GM19328 (cell line): Measurements from ENCODE around the gene KMT5B.

Experiments
- ATAC-seq: cut with Tn5 transposase; IDR thresholded peaks from one replicate; pipeline ENCODE4 v1.9.1; 2021; ENCODE audit warnings: mild to moderate bottlenecking, moderate library complexity; ENCODE audit not compliant: unreplicated experiment

Gene KMT5B

DNA sequence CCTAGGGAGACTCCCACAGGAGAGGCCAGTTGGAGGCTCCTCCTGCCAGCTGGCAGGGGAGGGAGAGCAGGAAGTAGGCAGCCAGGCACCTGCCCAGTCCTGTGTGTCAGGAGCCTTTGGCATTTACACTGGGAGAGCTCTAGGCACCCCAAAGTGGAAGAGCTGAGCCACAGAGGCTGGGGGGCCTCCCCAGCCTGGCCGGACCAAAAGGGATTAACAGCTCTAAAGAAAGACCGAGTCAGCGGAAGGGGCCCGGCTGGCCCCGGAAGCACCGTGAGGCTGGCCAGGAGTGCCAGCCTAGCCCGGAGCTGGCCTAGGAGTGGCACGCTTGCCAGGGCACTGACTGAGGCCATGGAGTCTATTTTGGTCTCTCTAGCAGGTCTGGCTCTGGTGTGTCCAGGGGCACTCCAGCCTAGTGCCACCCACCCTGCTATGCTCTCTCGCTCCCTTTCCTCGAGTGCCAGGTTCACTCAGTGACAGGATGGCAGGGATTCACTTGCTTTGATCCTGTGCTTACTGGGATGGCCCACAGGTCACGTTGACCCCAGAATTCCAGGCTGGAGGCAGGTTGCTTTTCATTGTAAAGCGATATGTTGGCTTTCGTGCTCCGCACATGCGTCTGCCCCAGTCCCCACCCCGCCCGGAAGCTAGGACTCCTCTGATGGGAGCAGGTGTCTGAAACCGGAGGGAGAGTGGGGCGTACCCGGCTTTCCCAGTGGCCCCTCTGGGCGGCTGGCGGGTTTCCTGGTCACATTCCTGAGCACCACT is 3.3 kb upstream of the KMT5B start:
- ATAC-seq = no peak

- no peak for ATAC-seq
Observed at GRCh38 chr11:68215524-68216170, 2.6 kb upstream of the KMT5B start.

DNA sequence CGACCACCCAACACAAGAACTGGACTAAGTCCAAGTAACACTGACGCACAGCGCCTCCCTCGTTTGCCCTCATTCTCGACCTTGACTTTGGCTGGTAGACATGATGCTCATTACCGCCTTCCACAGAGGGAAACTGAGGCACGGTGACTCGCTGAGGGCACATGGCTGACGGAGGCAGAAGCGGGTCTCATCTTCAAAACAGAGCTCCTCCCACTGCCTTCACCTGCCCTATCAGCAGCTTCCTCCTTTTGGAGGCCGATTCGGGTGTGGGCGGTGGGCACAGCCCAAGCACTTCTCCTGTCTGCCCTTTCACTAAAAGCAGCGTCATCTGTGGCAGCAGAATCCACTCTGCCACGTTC is 2.0 kb upstream of the KMT5B start:
- no peak for ATAC-seq

DNA sequence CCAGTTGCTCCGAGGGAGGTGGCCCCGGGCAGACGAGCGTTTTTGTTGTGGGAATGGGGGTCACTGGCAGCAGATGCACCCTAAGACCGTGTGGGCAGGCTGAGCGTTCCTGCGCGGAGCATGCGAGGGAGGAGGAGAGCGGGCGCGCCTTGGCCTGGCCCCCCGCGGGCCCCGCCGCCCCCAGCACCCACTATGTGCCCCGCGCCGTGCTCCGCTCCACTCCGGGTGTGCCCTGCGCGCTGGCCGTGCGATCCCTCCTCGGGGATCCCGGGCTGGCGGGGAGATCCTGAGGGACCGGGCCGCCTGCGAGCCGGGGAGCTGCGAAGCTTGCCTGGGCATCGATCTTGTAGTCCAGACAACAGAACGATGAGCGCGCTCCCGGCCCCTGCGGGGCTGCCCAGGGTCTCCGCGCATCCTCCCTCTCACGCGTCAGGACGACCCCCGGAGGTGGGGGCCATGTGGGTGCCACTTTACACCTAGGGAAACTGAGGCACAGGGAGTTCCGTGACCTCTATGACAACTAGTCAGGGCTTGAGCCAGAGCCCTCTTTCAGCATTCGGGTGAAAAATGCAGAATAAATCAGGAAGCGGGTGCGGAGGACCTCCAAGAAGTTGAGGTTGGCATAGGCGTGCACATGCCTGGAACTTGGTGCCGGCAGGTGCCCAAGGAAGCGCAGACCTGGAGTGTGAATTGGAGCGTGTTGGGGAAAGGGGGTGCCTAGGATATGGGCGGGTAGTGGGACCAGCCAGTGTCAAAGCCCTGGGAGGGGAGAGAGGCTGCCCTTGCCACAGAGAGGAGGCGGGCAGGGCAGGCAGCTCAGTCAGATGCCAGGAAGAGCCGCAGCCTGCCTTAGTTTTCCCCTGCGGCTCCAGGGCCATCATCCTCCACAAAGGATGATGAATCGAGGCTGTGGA is 1.3 kb upstream of the KMT5B start:
- no peak for ATAC-seq

DNA sequence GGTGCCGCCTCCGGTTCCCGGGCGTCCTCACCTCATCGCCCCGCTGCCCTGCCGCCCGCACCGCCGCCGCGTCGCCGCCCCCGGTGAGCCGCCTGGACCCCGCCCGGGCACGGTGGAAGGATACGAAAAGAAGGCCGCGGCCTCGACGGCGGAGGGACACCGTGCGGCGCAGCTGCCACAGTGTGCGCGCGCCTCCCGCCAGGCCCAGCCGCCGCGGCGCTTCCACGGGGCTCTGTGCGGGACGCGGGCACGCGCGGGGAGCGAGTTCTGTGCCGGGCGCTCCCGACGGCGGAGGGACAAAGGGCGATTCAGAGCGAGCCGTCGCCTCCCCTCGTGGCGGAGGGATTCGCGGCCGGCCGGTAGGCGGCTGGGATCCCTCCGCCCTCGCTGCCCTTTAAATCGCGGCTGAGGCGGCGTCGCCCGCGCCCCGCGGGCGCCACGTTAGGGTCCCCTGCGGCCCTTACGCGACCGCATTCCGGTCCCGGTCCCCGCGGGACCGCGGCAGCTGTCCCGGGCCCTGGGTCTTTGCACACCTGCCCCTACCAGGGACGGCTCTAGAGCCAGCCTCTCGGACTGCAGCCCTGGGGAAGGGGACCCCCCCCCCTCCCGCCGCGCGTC is 568 bp upstream of the KMT5B start:
- ATAC-seq = peak; percentile 49

GRCh38 chr11:68212421-68213134 is 518 bp downstream of the KMT5B start:
- peak; percentile 37 for ATAC-seq

GRCh38 chr11:68211546-68211945 is 1.6 kb downstream of the KMT5B start:
- no peak for ATAC-seq

- ATAC-seq = no peak
Observed at GRCh38 chr11:68206211-68206610, 6.9 kb downstream of the KMT5B start.

DNA sequence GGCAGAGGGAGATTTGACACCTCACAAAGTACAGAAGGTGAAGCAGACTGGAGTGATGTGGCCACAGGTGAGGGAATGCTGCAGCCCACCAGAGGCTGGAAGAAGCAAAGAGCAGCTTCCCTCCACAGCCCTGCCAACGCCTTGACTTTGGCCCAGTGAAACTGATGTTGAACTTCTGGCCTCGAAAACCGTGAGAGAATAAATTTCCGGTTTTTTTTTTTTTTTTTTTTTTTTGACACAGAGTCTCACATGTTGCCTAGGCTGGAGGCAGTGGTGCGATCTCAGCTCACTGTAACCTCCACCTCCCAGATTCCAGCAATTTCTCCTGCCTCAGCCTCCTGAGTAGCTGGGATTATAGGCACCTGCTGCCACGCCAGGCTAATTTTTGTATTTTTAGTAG is 8.7 kb downstream of the KMT5B start:
- no peak for ATAC-seq

GRCh38 chr11:68202165-68202564 is 10.9 kb downstream of the KMT5B start:
- no peak for ATAC-seq

GRCh38 chr11:68201492-68201891 is 11.6 kb downstream of the KMT5B start:
- ATAC-seq = no peak

DNA sequence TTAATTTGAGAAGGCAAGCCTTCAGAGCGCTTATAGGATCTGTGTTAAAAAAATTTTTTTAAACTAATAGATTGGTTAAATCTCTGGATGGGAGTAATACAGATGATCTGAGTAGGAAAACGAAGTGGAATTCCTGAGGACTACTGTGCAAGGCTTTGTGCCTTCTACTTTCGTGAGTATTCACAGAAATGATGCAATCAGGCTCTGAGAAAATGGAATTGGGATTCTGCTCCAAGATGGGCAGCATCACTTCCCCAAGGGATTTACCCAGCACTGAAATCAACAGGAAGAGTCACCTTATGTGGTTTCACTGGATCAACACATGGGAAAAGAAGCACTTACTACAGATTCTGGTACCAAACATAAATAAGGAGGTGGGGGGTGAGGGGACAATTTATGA is 12.5 kb downstream of the KMT5B start:
- no peak for ATAC-seq

- ATAC-seq = no peak
Observed at GRCh38 chr11:68199295-68199987, 13.7 kb downstream of the KMT5B start.

- no peak for ATAC-seq
Observed at GRCh38 chr11:68196219-68196618, 16.9 kb downstream of the KMT5B start.

GRCh38 chr11:68194675-68195294 is 18.3 kb downstream of the KMT5B start:
- no peak for ATAC-seq

DNA sequence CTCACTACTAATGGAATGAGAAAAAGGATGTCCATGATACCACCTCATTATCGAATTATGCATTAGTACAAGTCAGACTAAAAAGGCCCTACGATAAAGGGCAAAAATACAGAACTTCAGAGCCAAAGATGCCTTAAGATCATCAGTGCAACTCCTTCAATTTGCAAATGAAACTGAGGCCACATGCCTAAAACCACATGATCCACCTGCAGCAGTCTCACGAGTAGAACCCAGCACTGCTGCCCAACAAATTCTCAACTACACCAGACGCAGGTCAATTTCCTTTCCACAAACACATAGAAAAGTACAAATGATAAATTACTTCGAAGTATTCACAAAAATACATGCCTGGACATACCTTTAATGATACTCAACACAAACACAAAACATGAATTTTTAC is 20.1 kb downstream of the KMT5B start:
- ATAC-seq = no peak

GRCh38 chr11:68191661-68192579 is 21.2 kb downstream of the KMT5B start:
- ATAC-seq = no peak

- no peak for ATAC-seq
Observed at GRCh38 chr11:68189888-68190287, 23.2 kb downstream of the KMT5B start.

DNA sequence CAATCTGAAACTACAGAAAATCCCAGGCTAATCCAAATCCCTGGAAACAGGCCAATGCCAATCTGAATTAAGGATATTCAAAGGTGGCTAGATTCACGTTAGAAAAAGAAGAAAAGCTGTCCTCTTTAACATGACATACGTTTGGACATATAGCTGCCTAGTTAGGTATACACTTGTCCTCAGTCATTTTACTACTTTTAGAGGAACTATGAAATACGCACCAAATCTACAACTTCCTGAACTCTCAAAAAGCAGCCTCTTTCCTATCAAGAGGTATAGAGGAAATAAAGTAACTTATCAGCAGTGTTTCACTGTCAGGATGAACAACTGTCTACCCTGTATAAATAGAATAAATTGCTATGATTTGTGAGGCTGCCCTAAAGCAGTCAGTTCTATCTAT is 24.0 kb downstream of the KMT5B start:
- ATAC-seq = no peak
